Sigmoid colon (tissue), 7 donors: Measurements from ENCODE around the gene ASIC5. TPM values are rescaled to one million over a fixed set of nuclear protein-coding genes. Genes with fewer than 3 reads are reported as not detected.

Experiments
- DNase-seq: peaks from one replicate; pipeline ENCODE4 v3.0.0-alpha.2; 2019
- H3K27ac ChIP-seq, 4 donors: fragments of 200-600 bp; sonication (generic); one replicate each; pipeline ENCODE4 v1.5.1; 2016 to 2019; ENCODE audit warnings: mild to moderate bottlenecking in 1 of 4
- H3K27me3 ChIP-seq, 3 donors: fragments of 200-600 bp; sonication (generic); one replicate each; pipeline ENCODE4 v1.5.1; 2019; ENCODE audit warnings: mild to moderate bottlenecking in 1 of 3
- H3K36me3 ChIP-seq, 4 donors: fragments of 200-600 bp; sonication (generic); one replicate each; pipeline ENCODE4 v1.5.1; 2016 to 2019
- H3K4me1 ChIP-seq, 4 donors: fragments of 200-600 bp; sonication (generic); one replicate each; pipeline ENCODE4 v1.5.1; 2017 to 2019
- H3K4me3 ChIP-seq, 4 donors: fragments of 200-600 bp; sonication (generic); one replicate each; pipeline ENCODE4 v1.5.1; 2017 to 2019; ENCODE audit warnings: mild to moderate bottlenecking in 2 of 4, moderate library complexity in 1 of 4
- H3K9me3 ChIP-seq, 4 donors: fragments of 200-600 bp in 3 of 4; sonication (generic) in 3 of 4; one replicate each; pipeline versions ENCODE4 v1.5.1 to v1.6.1; 2013 to 2019
- EP300 ChIP-seq, 4 donors: sonication (generic); formaldehyde crosslinking; IDR thresholded peaks; one replicate each; pipeline ENCODE4 v1.6.1; 2017; ENCODE audit warnings: antibody characterized with exemption in 4 of 4
- POLR2A ChIP-seq, 2 donors: fragments of 450-650 bp; IDR thresholded peaks; one replicate each; pipeline ENCODE4 v1.6.1; 2016; ENCODE audit warnings: antibody characterized with exemption in 2 of 2, mild to moderate bottlenecking in 2 of 2, moderate library complexity in 2 of 2
- POLR2AphosphoS5 ChIP-seq, 4 donors: sonication (generic); formaldehyde crosslinking; IDR thresholded peaks; one replicate each; pipeline ENCODE4 v1.6.1; 2017; ENCODE audit warnings: antibody characterized with exemption in 4 of 4
- WGBS, 2 donors: extraction: QIAGEN DNeasy Blood & Tissue Kit; methylation state at CpG; one replicate each; pipeline ENCODE4 v1.1.7; 2013; 5-methylcytosine and 5-hydroxymethylcytosine counted together
- intact Hi-C: fragments of 100-400 bp; cut with DNase I; formaldehyde crosslinking; loops from one replicate; pipeline ENCODE4 v1.15.1; 2023
- polyA plus RNA-seq, 3 donors: library from polyadenylated mRNA; stranded (reverse); fragments of 200-250 nt; gene quantifications; one replicate each; pipeline ENCODE4 v1.2.3, GENCODE V29; 2013
- total RNA-seq, 4 donors: library from RNA; depleted of rRNA; stranded (reverse); fragments of >200 nt; gene quantifications; one replicate each; pipeline ENCODE4 v1.1.0, GENCODE V29; 2016
- TF ChIP-seq, protein P1 (sequence below), 4 experiments: fragments of 450-650 bp in 3 of 4; fragments of 200-600 bp in 1 of 4; IDR thresholded peaks; one replicate each; pipeline ENCODE4 v1.5.1; 2016 to 2019; ENCODE audit warnings: antibody characterized with exemption in 4 of 4, mild to moderate bottlenecking in 3 of 4, moderate library complexity in 2 of 4
- donor health status: healthy with polysubstance abuse.
- donor health status: Bipolar disorder and iron deficiency.
- donor health status: healthy.

Gene ASIC5
- total and polyA plus RNA-seq, 7 donors: not detected

- H3K27me3 ChIP-seq: no peaks in the 10 kb centered on the region
- no peaks in the 10 kb centered on the region for H3K9me3 ChIP-seq
- intact Hi-C loops: no loop called here
- TF ChIP-seq, protein P1, sequence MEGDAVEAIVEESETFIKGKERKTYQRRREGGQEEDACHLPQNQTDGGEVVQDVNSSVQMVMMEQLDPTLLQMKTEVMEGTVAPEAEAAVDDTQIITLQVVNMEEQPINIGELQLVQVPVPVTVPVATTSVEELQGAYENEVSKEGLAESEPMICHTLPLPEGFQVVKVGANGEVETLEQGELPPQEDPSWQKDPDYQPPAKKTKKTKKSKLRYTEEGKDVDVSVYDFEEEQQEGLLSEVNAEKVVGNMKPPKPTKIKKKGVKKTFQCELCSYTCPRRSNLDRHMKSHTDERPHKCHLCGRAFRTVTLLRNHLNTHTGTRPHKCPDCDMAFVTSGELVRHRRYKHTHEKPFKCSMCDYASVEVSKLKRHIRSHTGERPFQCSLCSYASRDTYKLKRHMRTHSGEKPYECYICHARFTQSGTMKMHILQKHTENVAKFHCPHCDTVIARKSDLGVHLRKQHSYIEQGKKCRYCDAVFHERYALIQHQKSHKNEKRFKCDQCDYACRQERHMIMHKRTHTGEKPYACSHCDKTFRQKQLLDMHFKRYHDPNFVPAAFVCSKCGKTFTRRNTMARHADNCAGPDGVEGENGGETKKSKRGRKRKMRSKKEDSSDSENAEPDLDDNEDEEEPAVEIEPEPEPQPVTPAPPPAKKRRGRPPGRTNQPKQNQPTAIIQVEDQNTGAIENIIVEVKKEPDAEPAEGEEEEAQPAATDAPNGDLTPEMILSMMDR (IDR thresholded peaks at IDR 0.05): no peak
- no peak for TF ChIP-seq EP300 (IDR thresholded peaks at IDR 0.05)
- TF ChIP-seq POLR2A (IDR thresholded peaks at IDR 0.05): no peak
- TF ChIP-seq POLR2AphosphoS5 (IDR thresholded peaks at IDR 0.05): no peak
- WGBS, 2 donors: 84 to 91% methylated on average over 4 of the region's 4 CpGs
- no peak overlapping the region for H3K4me3 ChIP-seq
- H3K4me1 ChIP-seq: no peaks in the 10 kb centered on the region
- no peak for DNase-seq
- no peak overlapping the region for H3K27ac ChIP-seq
- no peaks in the 10 kb centered on the region for H3K36me3 ChIP-seq
Measured at GRCh38 chr4:155877971-155878370, 11.9 kb upstream of the ASIC5 start.

- H3K4me3 ChIP-seq: no peak overlapping the region
- intact Hi-C loops: no loop called here
- no peak for TF ChIP-seq POLR2AphosphoS5 (IDR thresholded peaks at IDR 0.05)
- TF ChIP-seq EP300 (IDR thresholded peaks at IDR 0.05): no peak
- no peak for TF ChIP-seq POLR2A (IDR thresholded peaks at IDR 0.05)
- TF ChIP-seq, protein P1 (IDR thresholded peaks at IDR 0.05): no peak
- H3K4me1 ChIP-seq: no peaks in the 10 kb centered on the region
- DNase-seq: no peak
- H3K9me3 ChIP-seq: no peaks in the 10 kb centered on the region
- H3K36me3 ChIP-seq: no peaks in the 10 kb centered on the region
- H3K27me3 ChIP-seq: no peaks in the 10 kb centered on the region
- no peak overlapping the region for H3K27ac ChIP-seq
- WGBS, 2 donors: 64 to 91% methylated on average over 1 of the region's 1 CpG
Measured at GRCh38 chr4:155875878-155876277, 9.8 kb upstream of the ASIC5 start.

DNA sequence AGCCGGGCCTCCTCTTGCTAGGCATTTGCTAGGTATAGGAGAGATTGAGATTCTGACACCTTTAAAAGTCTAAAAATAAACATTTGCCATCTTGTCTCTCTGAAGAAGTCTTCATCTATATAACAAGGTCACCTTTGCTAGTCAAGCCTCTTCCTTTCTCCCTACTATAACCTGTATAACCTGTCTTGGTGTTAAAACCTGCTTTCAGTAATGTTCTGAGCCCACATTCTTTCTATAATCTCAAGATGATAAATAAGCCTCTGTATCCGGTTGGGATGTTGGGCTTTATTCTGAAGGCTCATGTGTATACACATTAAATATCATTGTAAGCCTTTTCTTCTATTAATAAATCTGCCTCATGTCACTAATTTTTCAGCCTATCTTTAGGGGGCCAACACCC is 10.2 kb downstream of the ASIC5 start:
- intact Hi-C loops: no loop called here
- H3K27ac ChIP-seq: no peak overlapping the region
- H3K27me3 ChIP-seq: no peaks in the 10 kb centered on the region
- no peaks in the 10 kb centered on the region for H3K9me3 ChIP-seq
- TF ChIP-seq, protein P1 (IDR thresholded peaks at IDR 0.05): no peak
- WGBS, 2 donors: 70 to 81% methylated on average over 2 of the region's 2 CpGs
- no peak for DNase-seq
- H3K4me1 ChIP-seq: no peaks in the 10 kb centered on the region
- H3K4me3 ChIP-seq: no peak overlapping the region
- H3K36me3 ChIP-seq: no peaks in the 10 kb centered on the region

DNA sequence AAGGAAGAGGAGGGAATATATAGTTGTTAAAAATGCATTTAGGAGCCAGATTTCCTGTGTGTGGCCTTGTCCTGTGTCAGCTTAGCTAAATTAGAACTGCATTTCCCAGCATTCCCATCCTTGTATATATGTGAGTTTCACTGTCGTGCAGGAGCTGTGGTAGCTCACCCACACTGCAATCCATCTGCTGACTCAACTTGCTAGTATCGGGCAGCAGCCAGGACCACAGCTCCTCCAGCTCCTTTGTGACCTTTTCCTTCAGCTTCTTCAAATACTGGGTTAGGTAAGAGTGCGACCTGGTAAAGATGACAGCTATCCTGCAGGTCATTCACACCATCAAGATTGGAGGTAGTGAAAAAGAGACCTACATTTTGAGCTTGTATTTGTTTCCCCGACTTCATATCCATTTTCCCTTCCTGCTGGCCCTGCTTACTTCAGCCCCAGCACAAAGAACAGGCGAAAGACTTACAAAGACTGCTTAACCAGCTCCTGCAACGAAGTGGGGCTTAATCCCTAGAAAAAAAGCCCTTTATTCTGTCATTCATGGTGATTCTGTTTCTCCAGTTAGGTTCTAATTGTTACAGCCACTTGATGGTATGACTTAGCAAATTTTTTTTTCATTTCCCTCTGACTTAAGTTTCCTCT is 11.4 kb downstream of the ASIC5 start:
- H3K9me3 ChIP-seq: no peaks in the 10 kb centered on the region
- DNase-seq: no peak
- 65 to 74% methylated on average over 6 of the region's 6 CpGs for WGBS, 2 donors
- H3K4me3 ChIP-seq: no peak overlapping the region
- no peaks in the 10 kb centered on the region for H3K36me3 ChIP-seq
- intact Hi-C loops: no loop called here
- TF ChIP-seq, protein P1 (IDR thresholded peaks at IDR 0.05): no peak
- TF ChIP-seq POLR2AphosphoS5 (IDR thresholded peaks at IDR 0.05) (no peak), POLR2A (IDR thresholded peaks at IDR 0.05) (no peak), EP300 (IDR thresholded peaks at IDR 0.05) (no peak)
- H3K27me3 ChIP-seq: no peaks in the 10 kb centered on the region
- no peak overlapping the region for H3K27ac ChIP-seq
- no peaks in the 10 kb centered on the region for H3K4me1 ChIP-seq

DNA sequence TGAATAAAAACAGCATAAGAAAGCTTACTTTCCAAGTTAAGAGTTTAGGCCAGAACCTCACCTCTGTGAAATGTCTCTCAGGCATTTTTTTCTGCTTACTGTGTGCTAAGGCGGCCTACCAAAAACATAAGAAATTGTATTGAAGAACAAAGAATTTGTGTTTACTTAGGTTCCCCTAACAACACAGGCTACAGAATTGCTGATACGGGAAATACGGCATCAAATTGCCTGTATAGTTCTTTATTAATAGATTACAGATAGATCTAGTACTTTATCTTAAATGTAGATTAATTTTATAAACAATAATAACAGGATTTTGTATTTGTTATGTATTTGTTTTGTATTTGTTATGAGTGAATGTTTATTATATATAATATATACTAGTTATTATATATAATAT is 12.9 kb downstream of the ASIC5 start:
- 95 to 97% methylated on average over 3 of the region's 3 CpGs for WGBS, 2 donors
- Histone ChIP-seq H3K4me3 (no peak overlapping the region), H3K27ac (no peak overlapping the region), H3K4me1 (no peaks in the 10 kb centered on the region), H3K9me3 (no peaks in the 10 kb centered on the region), H3K27me3 (no peaks in the 10 kb centered on the region), H3K36me3 (no peaks in the 10 kb centered on the region)
- DNase-seq: no peak
- TF ChIP-seq POLR2AphosphoS5 (IDR thresholded peaks at IDR 0.05): no peak
- TF ChIP-seq EP300 (IDR thresholded peaks at IDR 0.05): no peak
- no peak for TF ChIP-seq POLR2A (IDR thresholded peaks at IDR 0.05)
- TF ChIP-seq, protein P1 (IDR thresholded peaks at IDR 0.05): no peak
- intact Hi-C loops: no loop called here
